ENCODE data around the gene GGPS1. TPM values are rescaled to one million over a fixed set of nuclear protein-coding genes. Genes with fewer than 3 reads are reported as not detected.

Gene GGPS1
- total RNA-seq, 1 experiment from 2014 or later: 37.3 TPM

DNA sequence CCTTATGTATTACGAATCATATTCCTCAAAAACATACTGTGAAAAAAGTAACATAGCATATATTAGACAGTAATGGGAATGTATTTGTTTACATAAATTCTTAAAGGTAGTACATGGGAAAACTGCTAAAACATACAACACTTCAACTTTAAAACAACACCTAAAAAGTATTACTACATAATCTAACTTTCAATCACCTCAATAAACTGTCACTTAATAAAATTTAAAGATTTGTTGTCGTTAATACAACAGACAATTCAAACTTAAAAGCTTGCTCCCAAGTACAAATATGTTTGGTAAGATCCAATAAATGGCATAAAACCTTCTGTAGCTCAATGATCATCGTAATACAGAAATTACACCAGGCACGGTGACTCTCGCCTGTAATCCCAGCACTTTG lies 4.1 kb upstream of the GGPS1 start:
- ATAC-seq (no peak), DNase-seq (ENCODE audit: low spot score) (no peak)
- Mint-ChIP-seq H3K4me3 (peak overlapping the region; percentile 53), H3K4me1 (peaks cover 35% of the 10 kb centered on the region), H3K27ac (peak overlapping the region; percentile 73), H3K9me3 (no peaks in the 10 kb centered on the region), H3K36me3 (peaks cover 29% of the 10 kb centered on the region), H3K27me3 (ENCODE audit: low read depth) (no peaks in the 10 kb centered on the region)
- TF ChIP-seq FOXJ3 (CRISPR knock-in tag; IDR thresholded peaks at IDR 0.05; ENCODE audit: borderline replicate concordance) (no peak), ZSCAN18 (CRISPR knock-in tag; IDR thresholded peaks at IDR 0.05) (no peak), TEAD1 (CRISPR knock-in tag; IDR thresholded peaks at IDR 0.05) (no peak), ZMAT4 (CRISPR knock-in tag; IDR thresholded peaks at IDR 0.05) (no peak), CREB1 (CRISPR knock-in tag; IDR thresholded peaks at IDR 0.05) (no peak), AR (CRISPR knock-in tag; IDR thresholded peaks at IDR 0.05) (no peak), MXD4 (CRISPR knock-in tag; IDR thresholded peaks at IDR 0.05; ENCODE audit: borderline replicate concordance) (no peak), KAT7 (CRISPR knock-in tag; IDR thresholded peaks at IDR 0.05; ENCODE audit: borderline replicate concordance) (no peak), MAX (CRISPR knock-in tag; IDR thresholded peaks at IDR 0.05) (no peak), ZBTB43 (CRISPR knock-in tag; IDR thresholded peaks at IDR 0.05) (no peak), GABPB1 (CRISPR knock-in tag; IDR thresholded peaks at IDR 0.05) (no peak), SMAD4 (CRISPR knock-in tag; IDR thresholded peaks at IDR 0.05) (no peak), AFF4 (CRISPR knock-in tag; IDR thresholded peaks at IDR 0.05; ENCODE audit: borderline replicate concordance) (no peak), GTF2I (CRISPR knock-in tag; conservative IDR thresholded peaks at IDR 0.05) (no peak), JUN (CRISPR knock-in tag; IDR thresholded peaks at IDR 0.05) (no peak), SMAD3 (CRISPR knock-in tag; IDR thresholded peaks at IDR 0.05; ENCODE audit: borderline replicate concordance) (no peak)
- TF ChIP-seq, protein P1, sequence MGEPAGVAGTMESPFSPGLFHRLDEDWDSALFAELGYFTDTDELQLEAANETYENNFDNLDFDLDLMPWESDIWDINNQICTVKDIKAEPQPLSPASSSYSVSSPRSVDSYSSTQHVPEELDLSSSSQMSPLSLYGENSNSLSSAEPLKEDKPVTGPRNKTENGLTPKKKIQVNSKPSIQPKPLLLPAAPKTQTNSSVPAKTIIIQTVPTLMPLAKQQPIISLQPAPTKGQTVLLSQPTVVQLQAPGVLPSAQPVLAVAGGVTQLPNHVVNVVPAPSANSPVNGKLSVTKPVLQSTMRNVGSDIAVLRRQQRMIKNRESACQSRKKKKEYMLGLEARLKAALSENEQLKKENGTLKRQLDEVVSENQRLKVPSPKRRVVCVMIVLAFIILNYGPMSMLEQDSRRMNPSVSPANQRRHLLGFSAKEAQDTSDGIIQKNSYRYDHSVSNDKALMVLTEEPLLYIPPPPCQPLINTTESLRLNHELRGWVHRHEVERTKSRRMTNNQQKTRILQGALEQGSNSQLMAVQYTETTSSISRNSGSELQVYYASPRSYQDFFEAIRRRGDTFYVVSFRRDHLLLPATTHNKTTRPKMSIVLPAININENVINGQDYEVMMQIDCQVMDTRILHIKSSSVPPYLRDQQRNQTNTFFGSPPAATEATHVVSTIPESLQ (CRISPR knock-in tag; IDR thresholded peaks at IDR 0.05): no peak
- TF ChIP-seq, protein P2, sequence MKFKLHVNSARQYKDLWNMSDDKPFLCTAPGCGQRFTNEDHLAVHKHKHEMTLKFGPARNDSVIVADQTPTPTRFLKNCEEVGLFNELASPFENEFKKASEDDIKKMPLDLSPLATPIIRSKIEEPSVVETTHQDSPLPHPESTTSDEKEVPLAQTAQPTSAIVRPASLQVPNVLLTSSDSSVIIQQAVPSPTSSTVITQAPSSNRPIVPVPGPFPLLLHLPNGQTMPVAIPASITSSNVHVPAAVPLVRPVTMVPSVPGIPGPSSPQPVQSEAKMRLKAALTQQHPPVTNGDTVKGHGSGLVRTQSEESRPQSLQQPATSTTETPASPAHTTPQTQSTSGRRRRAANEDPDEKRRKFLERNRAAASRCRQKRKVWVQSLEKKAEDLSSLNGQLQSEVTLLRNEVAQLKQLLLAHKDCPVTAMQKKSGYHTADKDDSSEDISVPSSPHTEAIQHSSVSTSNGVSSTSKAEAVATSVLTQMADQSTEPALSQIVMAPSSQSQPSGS (CRISPR knock-in tag; IDR thresholded peaks at IDR 0.05; ENCODE audit: borderline replicate concordance, low read depth): no peak
- ChIA-PET POLR2A (no interaction called here), CTCF (no interaction called here)
